Stomach (tissue), 4 donors: ENCODE data around the gene RAB31.

ENCODE experiments used
- EP300 ChIP-seq: sonication (generic); formaldehyde crosslinking; IDR thresholded peaks from one replicate; pipeline ENCODE4 v1.6.1; 2017; ENCODE audit warnings: antibody characterized with exemption
- POLR2A ChIP-seq, 4 donors: fragments of 450-650 bp; IDR thresholded peaks; one replicate each; pipeline ENCODE4 v1.6.1; 2016; ENCODE audit warnings: antibody characterized with exemption in 4 of 4, control low read depth in 2 of 4, mild to moderate bottlenecking in 1 of 4, moderate library complexity in 1 of 4
- POLR2AphosphoS5 ChIP-seq, 3 donors: sonication (generic); formaldehyde crosslinking; IDR thresholded peaks; one replicate each; pipeline ENCODE4 v1.6.1; 2016; ENCODE audit warnings: antibody characterized with exemption in 3 of 3
- TF ChIP-seq, protein P1 (sequence below), 7 experiments: fragments of 450-650 bp in 4 of 7; fragments of 200-600 bp in 3 of 7; sonication (generic) in 3 of 7; IDR thresholded peaks; one replicate each; pipeline ENCODE4 v1.5.1; 2016 to 2019; ENCODE audit warnings: antibody characterized with exemption in 7 of 7, control low read depth in 2 of 7, mild to moderate bottlenecking in 1 of 7

DNA sequence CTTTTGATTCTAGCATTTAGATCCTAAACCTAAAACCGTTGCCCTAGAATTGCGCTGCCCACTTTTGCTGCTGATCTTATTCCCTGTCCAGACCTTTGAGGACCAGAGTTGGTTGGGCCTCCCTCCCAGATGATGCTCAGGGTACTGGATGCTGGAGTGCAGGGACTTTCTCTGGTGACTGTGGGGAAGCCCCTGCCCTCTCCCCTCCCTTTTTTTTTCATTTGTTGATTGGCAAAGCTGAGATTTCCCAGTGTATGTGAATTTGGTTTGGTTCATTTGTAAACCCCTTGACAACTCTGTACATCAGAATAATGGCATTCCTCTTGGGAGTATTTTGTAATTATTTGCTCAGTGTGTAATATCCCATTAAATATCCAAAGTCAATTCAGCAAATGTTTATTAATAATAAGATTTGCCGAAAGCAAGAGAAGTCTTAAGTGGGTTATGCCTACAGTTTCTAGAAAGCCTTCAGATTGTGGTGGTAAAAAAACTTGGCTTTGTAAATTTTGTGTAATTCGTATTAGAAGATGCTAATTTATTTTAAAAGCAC is 28.3 kb downstream of the RAB31 start:
- no peak for TF ChIP-seq POLR2A (IDR thresholded peaks at IDR 0.05)
- TF ChIP-seq, protein P1, sequence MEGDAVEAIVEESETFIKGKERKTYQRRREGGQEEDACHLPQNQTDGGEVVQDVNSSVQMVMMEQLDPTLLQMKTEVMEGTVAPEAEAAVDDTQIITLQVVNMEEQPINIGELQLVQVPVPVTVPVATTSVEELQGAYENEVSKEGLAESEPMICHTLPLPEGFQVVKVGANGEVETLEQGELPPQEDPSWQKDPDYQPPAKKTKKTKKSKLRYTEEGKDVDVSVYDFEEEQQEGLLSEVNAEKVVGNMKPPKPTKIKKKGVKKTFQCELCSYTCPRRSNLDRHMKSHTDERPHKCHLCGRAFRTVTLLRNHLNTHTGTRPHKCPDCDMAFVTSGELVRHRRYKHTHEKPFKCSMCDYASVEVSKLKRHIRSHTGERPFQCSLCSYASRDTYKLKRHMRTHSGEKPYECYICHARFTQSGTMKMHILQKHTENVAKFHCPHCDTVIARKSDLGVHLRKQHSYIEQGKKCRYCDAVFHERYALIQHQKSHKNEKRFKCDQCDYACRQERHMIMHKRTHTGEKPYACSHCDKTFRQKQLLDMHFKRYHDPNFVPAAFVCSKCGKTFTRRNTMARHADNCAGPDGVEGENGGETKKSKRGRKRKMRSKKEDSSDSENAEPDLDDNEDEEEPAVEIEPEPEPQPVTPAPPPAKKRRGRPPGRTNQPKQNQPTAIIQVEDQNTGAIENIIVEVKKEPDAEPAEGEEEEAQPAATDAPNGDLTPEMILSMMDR (IDR thresholded peaks at IDR 0.05): no peak
- TF ChIP-seq POLR2AphosphoS5 (IDR thresholded peaks at IDR 0.05): no peak
- no peak for TF ChIP-seq EP300
